T-helper 1 cell treated with Interleukin-12 subunit alpha and Interleukin-12 subunit beta and Interleukin-4 antibody, amounts not matched to agents 30 ng/mL and 1 ng/mL, for 36 hours (primary cell): ENCODE measurements around the gene EIF4A3. TPM values are rescaled to one million over a fixed set of nuclear protein-coding genes. Genes with fewer than 3 reads are reported as not detected.

Experiments used
- intact Hi-C: fragments of 100-400 bp; cut with micrococcal nuclease; formaldehyde crosslinking; loops from one replicate; pipeline ENCODE4 v1.15.1; 2024
- total RNA-seq: library from RNA; stranded (reverse); gene quantifications from 2 replicates; pipeline ENCODE4 v1.2.3, GENCODE V29; 2022

Gene EIF4A3
- 121 and 124 TPM in 2 replicates for total RNA-seq

DNA sequence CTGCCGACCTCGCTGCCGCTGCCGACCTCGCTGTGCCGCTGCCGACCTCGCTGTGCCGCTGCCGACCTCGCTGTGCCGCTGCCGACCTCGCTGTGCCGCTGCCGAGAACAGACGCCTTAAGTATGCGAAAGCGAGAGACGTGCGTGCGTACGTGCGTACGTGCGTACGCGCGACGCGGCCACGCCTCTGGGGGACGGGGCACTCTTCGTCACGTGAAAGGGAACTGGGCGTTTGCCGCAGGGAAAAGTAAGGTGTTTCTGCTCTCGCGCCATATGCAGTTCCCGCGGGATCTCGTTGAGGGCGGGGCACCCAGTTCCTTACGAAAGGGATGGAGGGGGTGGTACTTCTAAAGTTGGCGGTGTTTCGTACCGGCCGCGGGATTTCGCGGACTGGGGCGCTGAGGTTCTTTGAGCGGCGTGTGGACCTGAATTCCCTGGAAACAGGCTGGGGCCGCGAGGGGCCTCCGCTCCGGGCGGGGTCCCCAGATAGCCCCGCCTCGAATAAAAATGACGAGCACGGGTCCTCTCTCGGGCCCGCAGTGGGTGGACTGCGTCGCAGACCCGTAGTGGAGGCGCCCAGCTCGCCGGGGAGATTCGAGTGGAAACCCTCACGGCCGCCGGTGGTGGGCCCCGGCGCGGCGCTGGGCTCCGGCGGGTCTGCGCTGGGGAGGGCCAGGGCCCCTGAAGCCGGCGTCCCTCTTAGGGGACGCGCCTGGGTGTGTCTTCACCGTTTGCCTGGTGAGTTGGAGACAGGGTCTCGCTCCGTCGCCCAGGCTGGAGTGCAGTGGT is at the start of gene EIF4A3:
Gene EIF4A3 (minus strand): TSS at position 94 of the 788 bp plus-strand sequence. CDS start 167 bp downstream, outside the sequence.
- intact Hi-C loops: loop anchor here (1.0 to 5.0 kb wide), 9 partner anchors 46 to 1148 kb away; partner anchors contain the start of genes CCDC40, ENDOV, GAA and SLC38A10

DNA sequence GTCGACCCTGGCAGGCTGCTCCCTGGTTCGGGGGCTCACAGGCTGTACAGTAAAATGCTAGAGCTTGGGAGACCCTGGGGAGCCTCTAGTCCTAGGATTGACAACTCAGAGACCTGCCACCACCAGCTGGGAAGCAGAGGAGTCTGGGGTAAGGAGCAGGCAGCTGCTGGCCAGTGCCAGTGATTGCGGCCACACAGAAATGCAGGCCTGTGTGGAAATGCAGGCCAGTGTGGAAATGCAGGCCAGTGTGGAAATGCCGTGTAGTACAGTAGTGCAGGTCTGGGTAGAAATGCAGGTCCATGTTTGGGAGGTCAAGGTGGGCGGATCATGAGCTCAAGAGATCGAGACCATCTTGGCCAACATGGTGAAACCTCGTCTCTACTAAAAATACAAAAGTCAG is 49.7 kb upstream of the EIF4A3 start:
- intact Hi-C loops: loop anchor here (1.0 to 2.0 kb wide), 3 partner anchors 57 to 379 kb away; no protein-coding TSS in a partner anchor

DNA sequence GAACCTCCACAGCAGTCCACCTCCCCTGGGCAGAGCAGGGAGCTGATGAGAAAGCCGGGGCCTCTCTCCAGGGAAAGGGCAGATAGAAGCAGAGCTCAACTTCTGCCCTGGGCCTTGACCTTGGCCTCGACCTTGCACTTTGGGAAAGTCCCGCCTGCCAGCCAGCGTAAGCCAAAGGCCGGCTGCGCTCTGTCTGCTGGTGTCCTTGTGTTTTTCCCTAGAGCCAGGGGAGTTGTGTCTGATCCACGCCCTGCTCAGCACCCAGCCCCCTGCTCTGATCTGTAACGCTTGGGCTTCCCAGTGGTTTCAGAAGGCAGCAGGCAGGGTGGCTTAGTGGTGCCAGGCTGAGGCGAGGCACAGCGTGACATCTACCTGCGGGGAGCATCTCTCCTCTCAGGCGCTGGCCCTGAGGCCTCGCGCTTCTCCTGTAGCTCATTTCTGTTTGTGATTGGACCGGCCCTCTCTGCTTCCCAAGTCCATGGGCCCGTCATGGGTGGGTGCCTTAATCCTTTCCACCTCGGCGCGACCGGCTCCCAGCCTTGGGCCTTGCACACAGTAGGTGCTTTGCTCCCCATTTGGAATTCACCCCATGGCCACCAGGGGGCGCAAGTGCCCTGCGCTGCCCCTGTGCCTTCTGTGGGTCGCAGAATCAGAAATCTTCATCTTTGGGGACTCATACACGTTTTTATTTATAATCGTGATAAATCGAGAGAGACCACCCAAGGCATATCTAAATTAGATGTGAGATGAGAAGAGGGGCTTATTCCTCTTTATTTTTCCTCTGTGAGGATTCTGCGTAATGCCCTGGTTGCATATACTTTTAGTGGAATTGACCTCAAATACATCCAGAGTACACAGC is 49.0 kb upstream of the EIF4A3 start:
- intact Hi-C loops: loop anchor here (1.0 to 2.0 kb wide), 3 partner anchors 57 to 379 kb away; no protein-coding TSS in a partner anchor

DNA sequence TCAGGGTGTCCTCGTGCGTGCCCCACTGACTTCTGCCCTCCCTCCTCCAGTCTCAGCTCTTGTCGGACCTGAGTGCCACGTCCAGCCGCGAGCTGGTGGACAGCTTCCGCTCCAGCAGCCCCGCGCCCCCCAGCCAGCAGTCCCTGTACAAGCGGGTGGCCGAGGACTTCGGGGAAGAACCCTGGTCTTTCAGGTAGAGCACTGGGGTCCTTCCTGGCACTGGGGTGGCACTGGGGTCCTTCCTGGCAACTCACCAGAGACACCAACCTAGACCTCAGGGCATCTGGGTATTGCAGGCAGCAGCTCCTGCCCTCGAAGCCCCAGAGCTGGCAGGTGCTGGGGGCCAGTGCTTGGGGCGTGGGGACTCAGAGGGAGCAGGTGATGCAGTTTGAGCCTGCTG is 48.2 kb upstream of the EIF4A3 start:
- intact Hi-C loops: no loop called here

DNA sequence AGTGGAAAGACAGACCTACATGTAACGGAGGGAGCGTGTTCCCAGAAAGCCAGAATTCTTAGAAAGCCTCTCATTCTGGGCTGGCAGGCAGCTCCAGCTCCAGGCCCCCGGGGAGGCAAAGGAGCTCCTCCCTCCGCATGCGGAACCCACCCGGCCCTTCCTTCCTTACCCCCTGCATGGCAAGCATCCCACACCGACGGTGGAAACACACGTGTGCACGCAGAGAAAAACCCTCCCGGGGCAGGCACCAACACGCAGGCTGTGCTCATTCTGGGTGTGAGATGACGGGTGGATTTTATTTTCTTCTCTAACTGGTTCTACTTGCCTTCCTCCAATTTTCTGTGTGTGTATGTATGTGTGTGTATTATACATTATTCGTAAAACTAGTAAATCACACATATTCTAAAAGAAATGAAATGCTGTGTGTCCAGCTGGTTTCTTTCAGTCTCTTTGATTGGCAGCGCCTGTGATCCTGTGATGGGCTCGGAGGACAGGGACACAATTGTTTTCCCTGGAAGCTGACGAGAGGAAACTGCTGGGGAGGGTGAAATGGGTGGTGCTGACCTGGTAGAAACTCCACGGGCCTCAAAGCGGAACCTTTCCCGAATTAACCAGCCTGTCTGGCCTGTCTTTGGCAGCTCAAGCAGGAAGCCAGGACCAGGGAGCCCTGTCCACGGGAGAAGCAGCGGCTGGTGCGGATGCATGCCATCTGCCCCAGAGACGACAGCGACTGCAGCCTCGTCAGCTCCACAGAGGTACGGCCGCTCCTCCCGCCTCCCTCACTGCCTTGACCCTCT is 45.1 kb upstream of the EIF4A3 start:
- intact Hi-C loops: no loop called here

DNA sequence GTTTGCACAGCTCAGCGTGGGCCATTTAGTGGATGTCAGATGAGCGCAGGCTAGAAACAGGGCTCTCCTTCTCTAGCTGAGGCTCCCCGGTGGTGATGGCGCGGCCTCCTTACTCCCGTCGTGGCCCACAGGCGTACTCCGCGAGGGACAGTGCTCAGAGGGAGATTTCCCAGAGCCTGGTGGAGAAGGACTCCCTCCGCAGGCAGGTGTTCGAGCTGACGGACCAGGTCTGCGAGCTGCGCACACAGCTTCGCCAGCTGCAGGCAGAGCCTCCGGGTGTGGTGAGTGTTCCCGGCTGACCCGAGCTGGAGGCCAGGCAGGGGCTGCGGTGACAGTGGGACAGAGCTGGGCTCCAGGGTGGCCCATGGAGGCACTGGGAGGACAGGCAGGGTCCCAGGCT is 44.3 kb upstream of the EIF4A3 start:
- intact Hi-C loops: no loop called here

DNA sequence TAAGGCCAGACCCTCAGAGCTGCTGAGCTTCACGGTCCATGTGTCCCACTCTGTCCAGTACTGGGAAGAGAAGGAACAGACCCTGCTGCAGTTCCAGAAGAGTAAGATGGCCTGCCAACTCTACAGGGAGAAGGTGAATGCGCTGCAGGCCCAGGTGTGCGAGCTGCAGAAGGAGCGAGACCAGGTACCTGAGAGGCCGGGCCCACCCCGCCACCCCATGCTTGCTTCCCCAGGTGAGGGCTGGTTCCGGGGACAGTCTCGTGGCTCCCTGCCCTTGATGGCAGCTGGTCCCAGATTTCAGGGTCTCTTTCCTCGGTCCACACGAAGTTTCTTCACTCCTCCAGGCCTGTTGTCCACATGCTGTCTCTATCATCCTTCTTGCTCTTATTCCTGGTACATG is 43.8 kb upstream of the EIF4A3 start:
- intact Hi-C loops: no loop called here

DNA sequence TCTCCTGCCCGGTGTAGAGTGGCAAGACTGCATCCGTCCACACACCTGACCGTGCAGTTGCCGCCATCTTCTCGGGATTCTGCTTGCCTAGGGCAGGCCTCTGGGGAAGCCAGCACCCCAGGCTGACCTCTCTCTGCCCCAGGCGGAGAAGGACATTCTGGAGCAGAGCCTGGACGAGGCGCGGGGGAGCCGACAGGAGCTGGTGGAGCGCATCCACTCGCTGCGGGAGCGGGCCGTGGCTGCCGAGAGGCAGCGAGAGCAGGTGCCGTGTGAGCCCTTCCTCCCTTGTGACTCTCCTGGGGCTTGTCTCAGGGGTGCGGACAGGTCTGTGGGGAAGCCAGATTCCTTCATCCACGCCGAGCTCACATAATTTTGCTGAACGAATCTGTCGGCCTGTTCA is 42.7 kb upstream of the EIF4A3 start:
- intact Hi-C loops: no loop called here

DNA sequence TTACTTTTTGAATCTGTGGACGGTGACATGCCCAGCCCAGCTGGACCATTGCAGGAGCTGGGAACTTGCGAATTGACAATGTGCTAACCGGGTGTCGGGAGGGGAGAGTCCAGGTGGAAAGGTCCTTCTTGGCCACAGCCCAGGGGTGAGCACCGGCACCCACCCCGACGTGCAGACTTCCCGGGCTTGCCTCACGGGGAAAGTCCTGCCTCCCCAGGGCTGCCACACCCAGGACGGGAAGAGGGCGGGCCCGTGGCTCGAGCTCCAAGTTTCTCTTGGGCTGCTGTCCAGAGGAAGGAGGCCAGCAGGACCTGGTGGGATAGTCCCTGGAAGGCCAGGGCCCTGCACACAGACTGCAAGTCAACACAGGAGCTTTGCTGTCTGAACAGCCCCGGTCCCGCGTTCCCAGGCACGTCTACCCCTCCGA is 40.6 kb upstream of the EIF4A3 start:
- intact Hi-C loops: no loop called here

DNA sequence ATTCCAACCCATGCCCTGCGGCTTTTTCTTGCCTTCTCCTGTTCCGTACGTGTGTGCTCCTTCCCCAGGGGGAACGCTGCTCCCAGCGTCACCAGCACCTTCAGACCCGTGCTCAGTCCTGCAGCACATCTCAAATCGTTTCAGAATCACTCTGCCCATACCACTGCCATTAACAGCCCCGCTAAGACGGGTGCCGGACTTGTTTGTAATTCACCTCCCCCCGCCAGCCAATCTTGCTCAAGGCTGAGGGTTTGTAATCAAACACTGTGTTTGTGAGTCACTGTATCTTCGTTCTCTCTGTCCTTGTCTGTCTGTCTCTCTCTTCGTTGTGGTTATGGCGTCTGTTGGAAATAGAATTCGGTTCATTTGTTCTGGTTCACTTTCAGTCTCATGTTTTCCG is 40.2 kb upstream of the EIF4A3 start:
- intact Hi-C loops: no loop called here

DNA sequence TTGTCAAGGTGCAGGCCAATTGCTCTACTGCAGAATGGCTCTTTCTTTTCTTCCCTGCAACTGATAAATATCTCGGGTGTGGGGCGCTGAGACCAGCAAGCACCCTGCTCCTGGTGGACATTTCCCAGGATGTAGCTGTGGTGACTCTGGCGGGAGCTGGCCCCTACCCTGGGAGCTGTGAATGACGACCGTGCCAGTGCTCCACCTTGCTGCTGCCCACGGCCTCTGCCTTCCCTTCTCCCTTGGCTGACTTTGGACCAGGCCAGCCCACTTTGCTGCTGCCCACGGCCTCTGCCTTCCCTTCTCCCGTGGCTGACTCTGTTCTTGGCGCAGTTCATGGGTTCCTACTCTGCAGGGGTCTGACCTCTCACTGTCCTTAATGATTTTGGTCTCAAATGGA is 39.0 kb upstream of the EIF4A3 start:
- intact Hi-C loops: no loop called here

DNA sequence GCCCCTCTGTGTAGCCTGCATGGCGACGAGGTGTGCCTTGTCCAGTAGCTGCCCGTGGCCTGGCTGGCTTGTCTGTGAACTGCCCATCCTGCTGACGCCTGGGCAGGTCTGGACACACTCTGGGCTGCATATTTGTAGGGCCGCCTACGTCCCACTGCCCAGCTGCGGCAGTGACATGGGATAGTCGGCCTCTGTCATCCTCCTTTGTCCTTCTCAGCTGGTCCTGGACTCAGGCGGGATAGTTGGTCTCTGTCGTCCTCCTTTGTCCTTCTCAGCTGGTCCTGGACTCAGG is 37.4 kb upstream of the EIF4A3 start:
- intact Hi-C loops: no loop called here

DNA sequence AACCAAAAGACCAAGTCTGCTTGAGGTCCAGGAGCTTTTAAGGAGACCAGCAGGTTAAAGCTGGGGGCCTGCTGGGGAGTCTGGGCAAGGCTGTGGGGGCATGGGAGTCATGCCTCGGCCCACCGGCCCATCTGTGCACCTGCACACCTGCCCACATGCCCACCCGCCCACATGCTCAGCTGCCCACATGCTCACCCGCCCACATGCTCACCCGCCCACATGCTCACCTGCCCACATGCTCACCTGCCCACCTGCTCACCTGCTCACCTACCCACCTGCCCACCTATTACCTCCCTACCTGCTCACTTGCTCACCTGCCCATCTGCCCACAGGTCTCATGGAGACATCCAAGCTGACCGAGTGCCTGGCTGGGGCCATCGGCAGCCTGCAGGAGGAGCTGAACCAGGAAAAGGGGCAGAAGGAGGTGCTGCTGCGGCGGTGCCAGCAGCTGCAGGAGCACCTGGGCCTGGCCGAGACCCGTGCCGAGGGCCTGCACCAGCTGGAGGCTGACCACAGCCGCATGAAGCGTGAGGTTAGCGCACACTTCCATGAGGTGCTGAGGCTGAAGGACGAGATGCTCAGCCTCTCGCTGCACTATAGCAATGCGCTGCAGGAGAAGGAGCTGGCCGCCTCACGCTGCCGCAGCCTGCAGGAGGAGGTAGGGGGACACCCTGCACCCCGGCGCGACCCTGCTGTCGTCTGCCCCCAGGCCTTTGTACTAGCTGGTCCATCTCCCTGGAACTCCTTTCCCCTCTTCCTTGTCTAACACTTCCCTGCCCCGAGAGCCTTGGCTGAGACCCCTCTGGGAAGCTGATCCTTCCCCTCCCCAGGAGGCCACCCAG is 36.9 kb upstream of the EIF4A3 start:
- intact Hi-C loops: no loop called here

DNA sequence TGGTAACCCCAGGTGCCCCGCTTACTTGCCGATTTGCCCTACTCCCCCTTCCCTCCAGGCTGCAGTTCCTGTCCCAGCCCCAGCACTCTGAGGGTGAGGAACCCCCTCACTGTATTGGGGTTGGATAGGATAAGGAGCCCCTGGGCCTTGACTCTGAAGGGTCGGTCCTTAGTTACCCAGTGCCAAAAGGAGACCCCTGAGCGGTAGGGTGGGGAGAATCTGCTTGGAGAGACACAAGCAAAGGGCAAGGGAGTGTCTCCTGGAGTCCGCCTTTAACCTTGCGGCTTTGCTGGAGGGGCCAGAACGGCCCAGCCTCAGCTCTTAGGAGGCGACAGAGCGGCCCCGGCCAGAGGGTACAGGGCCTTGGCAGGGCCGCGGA is 35.9 kb upstream of the EIF4A3 start:
- intact Hi-C loops: no loop called here

DNA sequence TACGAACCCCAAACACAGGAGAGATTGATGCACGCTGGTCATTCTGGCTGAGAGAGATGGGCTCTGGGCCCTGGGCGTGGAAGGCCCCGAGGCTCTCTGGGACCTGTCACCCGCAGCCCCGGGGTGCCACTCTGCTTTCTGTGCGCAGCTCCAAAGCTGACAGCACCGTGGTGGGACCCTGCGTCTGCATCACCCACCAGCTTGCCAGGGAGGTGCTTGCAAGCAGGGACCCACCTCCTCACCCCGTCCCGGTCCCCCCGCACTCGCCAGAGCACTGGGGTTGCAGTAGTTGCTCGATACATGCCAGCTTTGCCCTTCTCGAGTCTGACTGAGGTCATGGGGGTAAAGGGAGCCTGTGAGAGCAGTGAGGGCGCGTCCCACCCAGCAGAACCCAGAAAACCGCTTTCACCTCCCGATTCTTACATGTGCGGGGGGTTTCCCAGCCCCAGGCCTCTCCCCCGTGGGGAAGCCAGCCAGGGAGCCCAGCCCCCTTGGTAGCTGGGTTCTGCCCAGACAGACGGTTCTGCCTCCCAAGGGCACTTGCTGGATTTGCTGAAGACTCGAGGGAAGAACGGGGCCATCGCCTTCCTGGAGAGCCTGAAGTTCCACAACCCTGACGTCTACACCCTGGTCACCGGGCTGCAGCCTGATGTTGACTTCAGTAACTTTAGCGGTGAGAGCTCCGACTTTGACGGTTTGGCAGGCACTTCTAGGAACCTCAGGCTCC is 35.4 kb upstream of the EIF4A3 start:
- intact Hi-C loops: no loop called here

DNA sequence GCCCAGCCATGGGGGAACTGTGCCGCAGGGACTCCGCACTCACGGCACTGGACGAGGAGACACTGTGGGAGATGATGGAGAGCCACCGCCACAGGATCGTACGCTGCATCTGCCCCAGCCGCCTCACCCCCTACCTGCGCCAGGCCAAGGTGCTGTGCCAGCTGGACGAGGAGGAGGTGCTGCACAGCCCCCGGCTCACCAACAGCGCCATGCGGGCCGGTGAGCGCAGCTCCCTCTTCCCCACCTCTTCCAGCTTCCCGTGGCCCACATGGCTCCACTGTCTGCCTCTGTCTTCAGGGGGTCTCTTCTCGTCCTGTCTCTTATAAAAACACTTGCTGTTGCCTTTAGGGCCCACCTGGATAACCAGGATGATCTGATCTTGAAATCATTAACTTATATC is 34.5 kb upstream of the EIF4A3 start:
- intact Hi-C loops: no loop called here

DNA sequence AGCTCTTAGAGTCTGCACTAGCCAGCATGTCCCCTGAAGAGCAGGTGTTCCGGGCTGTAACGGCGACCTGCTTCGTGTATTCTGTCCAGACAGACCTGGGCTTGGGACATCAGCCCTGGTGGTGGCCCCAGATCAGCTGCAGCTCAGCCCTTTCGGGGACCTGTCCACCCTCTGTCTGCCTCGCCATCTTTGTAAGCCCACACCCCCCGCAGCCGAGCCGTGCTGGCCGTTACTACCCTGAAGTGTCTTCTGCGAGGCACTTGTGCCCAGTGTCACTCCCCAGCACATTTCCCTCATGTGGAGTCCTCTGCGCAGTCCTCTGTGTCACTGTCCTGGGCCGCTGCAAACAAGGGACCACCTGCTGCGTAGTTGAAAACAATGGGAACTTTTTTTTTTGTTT is 33.3 kb upstream of the EIF4A3 start:
- intact Hi-C loops: no loop called here

DNA sequence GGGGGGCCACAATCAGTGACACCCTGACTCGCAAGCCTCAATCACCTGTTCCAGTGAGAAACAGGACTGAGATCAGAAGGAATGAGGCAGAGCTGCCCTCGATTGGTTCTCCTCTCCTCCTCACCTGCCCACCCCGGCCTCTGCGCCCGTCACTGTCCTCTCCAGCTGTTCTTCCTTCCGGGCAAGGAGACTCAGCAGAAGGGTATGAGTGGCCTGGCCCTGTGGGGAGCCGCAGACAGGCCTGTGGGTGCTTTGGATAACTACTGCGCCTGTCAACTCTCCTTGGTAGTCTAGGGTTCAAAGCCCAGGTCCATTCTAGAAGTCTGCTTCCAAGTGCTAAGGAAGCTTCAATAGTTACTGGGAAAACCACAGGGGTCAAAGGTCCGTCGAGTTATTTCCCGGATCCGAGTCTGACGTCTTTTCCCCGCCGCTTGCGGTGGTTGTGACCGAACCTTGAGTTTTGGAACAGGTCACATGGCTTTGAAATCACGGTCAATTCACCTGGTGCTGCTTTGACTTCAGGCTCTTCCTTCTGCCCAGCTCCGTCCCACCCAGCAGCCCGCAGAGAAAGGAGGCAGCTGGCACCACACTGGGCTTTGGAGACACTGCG is 31.2 kb upstream of the EIF4A3 start:
- intact Hi-C loops: no loop called here

DNA sequence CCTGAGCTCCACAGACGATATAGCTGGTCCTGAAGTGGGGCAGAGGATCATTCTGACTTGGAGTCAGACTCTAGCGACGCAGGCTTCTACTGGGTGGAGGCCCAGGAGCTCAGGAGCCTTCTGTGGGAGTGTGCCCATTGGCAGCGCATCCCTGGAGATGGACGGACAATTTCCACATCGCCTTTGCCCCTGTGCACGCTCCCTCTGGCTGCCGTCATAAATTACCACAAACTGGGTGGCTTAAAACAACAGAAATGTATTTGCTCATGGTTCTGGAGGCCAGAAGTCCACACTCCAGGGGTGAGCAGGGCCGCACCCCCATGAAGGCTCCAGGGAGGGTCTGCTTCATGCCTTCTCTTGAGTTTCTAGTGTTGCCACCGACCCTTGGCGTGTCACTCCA is 29.8 kb upstream of the EIF4A3 start:
- intact Hi-C loops: no loop called here

DNA sequence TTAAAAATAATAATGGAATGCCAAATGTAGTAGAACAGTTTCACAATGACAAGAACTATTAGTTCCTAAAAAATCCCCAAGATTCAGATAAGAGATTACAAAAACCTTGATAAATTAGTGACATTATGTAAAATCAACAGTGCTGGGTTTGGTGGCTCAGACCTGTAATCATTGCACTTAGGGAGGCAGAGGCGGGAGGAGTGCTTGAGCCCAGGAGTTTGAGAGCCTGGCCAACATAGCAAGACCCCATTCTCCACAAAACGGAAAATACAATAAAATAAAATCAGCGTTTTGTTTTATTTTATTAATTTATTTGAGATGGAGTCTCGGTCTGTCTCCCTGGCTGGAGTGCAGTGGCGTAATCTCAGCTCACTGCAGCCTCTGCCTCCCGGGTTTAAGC is 27.0 kb upstream of the EIF4A3 start:
- intact Hi-C loops: no loop called here
